ENCODE results near the gene CSMD2.
"Not testable (repeated sequence)": the region's sequence is repeated elsewhere in the genome, so short reads cannot be mapped to it uniquely, and the experiment has no call there.

The CSMD2 gene

GRCh38 chr1:34055818-34056217, 109.2 kb downstream of the CSMD2 start:
- no peak for DNase-seq (ENCODE audit: low read depth in 2 of 2, low spot score in 1 of 2)

- DNase-seq (ENCODE audit: low read depth in 2 of 2, low spot score in 1 of 2): no peak
These were observed 110.1 kb downstream of the CSMD2 start for GRCh38 chr1:34054920-34055319.

- DNase-seq (ENCODE audit: low read depth in 2 of 2, low spot score in 1 of 2): no peak
These were observed 111.4 kb downstream of the CSMD2 start for GRCh38 chr1:34053660-34054059.

GRCh38 chr1:34052565-34052964, 112.5 kb downstream of the CSMD2 start:
- no peak for DNase-seq (ENCODE audit: low read depth in 2 of 2, low spot score in 1 of 2)

- no peak for DNase-seq (ENCODE audit: low read depth in 2 of 2, low spot score in 1 of 2)
These were observed 114.1 kb downstream of the CSMD2 start for GRCh38 chr1:34050709-34051485.

GRCh38 chr1:34049994-34050393, 115.0 kb downstream of the CSMD2 start:
- DNase-seq (ENCODE audit: low read depth in 2 of 2, low spot score in 1 of 2): no peak

- no peak for DNase-seq (ENCODE audit: low read depth in 2 of 2, low spot score in 1 of 2)
These were observed 115.6 kb downstream of the CSMD2 start for GRCh38 chr1:34049477-34049876.

GRCh38 chr1:34037856-34038255, 127.2 kb downstream of the CSMD2 start:
- no peak for DNase-seq (ENCODE audit: low read depth in 2 of 2, low spot score in 1 of 2)

GRCh38 chr1:34037109-34037508, 127.9 kb downstream of the CSMD2 start:
- no peak for DNase-seq (ENCODE audit: low read depth in 2 of 2, low spot score in 1 of 2)

GRCh38 chr1:34034036-34034435, 131.0 kb downstream of the CSMD2 start:
- no peak for DNase-seq (ENCODE audit: low read depth in 2 of 2, low spot score in 1 of 2)

GRCh38 chr1:34029954-34030353, 135.1 kb downstream of the CSMD2 start:
- DNase-seq (ENCODE audit: low read depth in 2 of 2, low spot score in 1 of 2): no peak

GRCh38 chr1:34029515-34029914, 135.5 kb downstream of the CSMD2 start:
- no peak for DNase-seq (ENCODE audit: low read depth in 2 of 2, low spot score in 1 of 2)

- no peak for DNase-seq (ENCODE audit: low read depth in 2 of 2, low spot score in 1 of 2)
These were observed 136.5 kb downstream of the CSMD2 start for GRCh38 chr1:34028381-34029055.

GRCh38 chr1:34025675-34026074, 139.4 kb downstream of the CSMD2 start:
- DNase-seq (ENCODE audit: low read depth in 2 of 2, low spot score in 1 of 2): no peak

- DNase-seq (ENCODE audit: low read depth in 2 of 2, low spot score in 1 of 2): no peak
These were observed 140.5 kb downstream of the CSMD2 start for GRCh38 chr1:34024485-34024884.

GRCh38 chr1:34019741-34020552, 145.1 kb downstream of the CSMD2 start:
- DNase-seq (ENCODE audit: low read depth in 2 of 2, low spot score in 1 of 2): no peak

GRCh38 chr1:34018285-34018684, 146.7 kb downstream of the CSMD2 start:
- no peak for DNase-seq (ENCODE audit: low read depth in 2 of 2, low spot score in 1 of 2)

GRCh38 chr1:34016281-34016680, 148.7 kb downstream of the CSMD2 start:
- DNase-seq (ENCODE audit: low read depth in 2 of 2, low spot score in 1 of 2): not testable (repeated sequence)

- no peak for DNase-seq (ENCODE audit: low read depth in 2 of 2, low spot score in 1 of 2)
These were observed 150.9 kb downstream of the CSMD2 start for GRCh38 chr1:34013958-34014737.

- DNase-seq (ENCODE audit: low read depth in 2 of 2, low spot score in 1 of 2): no peak
These were observed 151.9 kb downstream of the CSMD2 start for GRCh38 chr1:34013136-34013535.

- no peak for DNase-seq (ENCODE audit: low read depth in 2 of 2, low spot score in 1 of 2)
These were observed 155.6 kb downstream of the CSMD2 start for GRCh38 chr1:34009340-34009985.

Data from stimulated activated CD8-positive, alpha-beta memory T cell treated with anti-CD3 and anti-CD28 coated beads, Interleukin-4, amount 100 ng/mL, for 4 hours (primary cell).